Ishikawa (cell line): ENCODE measurements around the gene COL6A1.

Source experiments
- CREB1 ChIP-seq: IDR thresholded peaks from 2 replicates; pipeline ENCODE4 v1.6.1; 2012; ENCODE audit warnings: low read depth
- FOXM1 ChIP-seq: IDR thresholded peaks from 2 replicates; pipeline ENCODE4 v1.6.1; 2012; ENCODE audit warnings: low read depth, borderline replicate concordance
- YY1 ChIP-seq: IDR thresholded peaks from 2 replicates; pipeline ENCODE4 v1.6.1; 2012; ENCODE audit warnings: low read depth

DNA sequence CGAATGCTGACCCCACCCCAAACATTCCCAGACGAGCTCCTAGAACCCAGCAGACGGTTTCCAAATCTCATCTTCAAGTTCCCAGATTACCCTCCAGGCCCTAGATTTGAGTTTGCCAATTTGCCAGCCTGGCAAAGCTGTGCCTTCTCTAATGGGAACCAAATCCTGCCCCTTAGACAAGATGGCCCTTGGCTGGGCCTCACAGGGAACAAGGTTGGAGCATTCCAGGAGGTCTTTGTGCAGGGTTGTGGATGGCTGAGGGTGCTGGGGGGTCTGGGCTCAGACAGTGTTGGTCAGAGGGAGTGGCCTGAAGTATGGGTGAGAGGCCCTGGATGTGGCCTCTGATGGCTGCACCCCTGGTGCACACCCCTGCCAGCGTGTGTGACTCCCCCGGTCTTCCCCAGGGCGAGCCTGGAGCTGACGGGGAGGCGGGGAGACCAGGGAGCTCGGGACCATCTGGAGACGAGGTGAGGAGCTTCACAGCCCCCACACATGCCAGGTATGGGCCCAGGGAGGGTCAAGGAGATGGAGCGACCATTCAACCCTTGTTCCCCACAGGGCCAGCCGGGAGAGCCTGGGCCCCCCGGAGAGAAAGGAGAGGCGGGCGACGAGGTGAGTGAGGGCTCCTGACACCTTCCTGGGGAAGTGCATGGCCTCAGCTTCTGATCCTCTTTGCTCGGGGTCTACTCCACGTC, 10.2 kb downstream of the COL6A1 start:
- TF ChIP-seq YY1 (no peak), CREB1 (no peak), FOXM1 (no peak)
